Fibroblast of mammary gland (primary cell): ENCODE results near the gene FBXO36.

Experiments
- DNase-seq: peaks from one replicate; pipeline ENCODE4 v3.0.0-alpha.2; 2010; ENCODE audit warnings: low read depth
- H3K4me3 ChIP-seq: 2 replicates; pipeline ENCODE4 v1.5.1; 2011; ENCODE audit warnings: low read depth, mild to moderate bottlenecking, low read length, moderate library complexity; ENCODE audit not compliant: control insufficient read depth
- CTCF ChIP-seq: conservative IDR thresholded peaks from 2 replicates; pipeline ENCODE4 v1.5.1; 2011; ENCODE audit warnings: low read depth, low read length, inconsistent platforms; ENCODE audit not compliant: control insufficient read depth, insufficient read depth

Gene FBXO36

GRCh38 chr2:229980431-229981184 is 58.3 kb downstream of the FBXO36 start:
- peak; percentile 75 for DNase-seq
- H3K4me3 ChIP-seq: no peak overlapping the region
- no peak for TF ChIP-seq CTCF

GRCh38 chr2:229993236-229993635 is 70.9 kb downstream of the FBXO36 start:
- no peak overlapping the region for H3K4me3 ChIP-seq
- DNase-seq: no peak
- TF ChIP-seq CTCF: no peak

GRCh38 chr2:229996320-229996719 is 74.0 kb downstream of the FBXO36 start:
- DNase-seq: peak; percentile 70
- TF ChIP-seq CTCF: no peak
- H3K4me3 ChIP-seq: no peak overlapping the region

GRCh38 chr2:229997565-229997964 is 75.3 kb downstream of the FBXO36 start:
- TF ChIP-seq CTCF: no peak
- no peak overlapping the region for H3K4me3 ChIP-seq
- no peak for DNase-seq

GRCh38 chr2:230000118-230000841 is 78.0 kb downstream of the FBXO36 start:
- no peak overlapping the region for H3K4me3 ChIP-seq
- no peak for TF ChIP-seq CTCF
- no peak for DNase-seq

- H3K4me3 ChIP-seq: no peak overlapping the region
- peak; percentile 76 for DNase-seq
- peak; percentile 79 for TF ChIP-seq CTCF
Measured at GRCh38 chr2:230007931-230008707, 85.8 kb downstream of the FBXO36 start.
